ENCODE results near the gene NCLN.

DNA sequence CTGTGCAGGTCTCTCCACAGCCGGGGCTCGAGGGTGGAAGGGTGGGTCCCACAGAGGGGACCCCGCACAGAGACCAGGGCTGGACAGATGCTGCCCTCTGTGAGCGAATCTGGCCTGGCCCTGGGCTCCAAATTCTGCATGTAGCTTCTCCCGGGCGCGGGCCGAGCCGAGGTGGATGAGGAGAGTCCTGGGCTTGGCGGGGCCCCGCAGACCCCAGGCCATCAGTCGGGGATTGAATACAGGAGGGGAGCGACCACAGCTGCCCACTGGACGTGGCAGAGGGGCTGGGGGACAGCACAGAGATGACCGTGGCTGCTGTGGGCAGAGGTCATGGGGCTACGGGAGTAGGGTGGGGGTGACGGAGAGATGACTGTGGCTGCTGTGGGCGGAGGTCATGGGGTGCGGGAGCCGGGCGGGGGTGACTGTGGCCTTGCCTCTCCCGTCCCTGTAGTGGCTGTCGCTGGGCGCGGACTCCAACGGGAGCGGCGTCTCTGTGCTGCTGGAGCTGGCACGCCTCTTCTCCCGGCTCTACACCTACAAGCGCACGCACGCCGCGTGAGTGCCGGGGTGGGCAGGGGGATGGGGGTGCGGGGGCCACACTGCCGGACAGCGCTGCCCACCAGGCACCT lies 15.5 kb downstream of the NCLN start:
- TF ChIP-seq CTCF (IDR thresholded peaks at IDR 0.05) = no peak
- TF ChIP-seq POLR2A (IDR thresholded peaks at IDR 0.05) = no peak
- TF ChIP-seq EP300 (IDR thresholded peaks at IDR 0.05) = no peak
